ENCODE data around the gene MYL11.
"Not testable (repeated sequence)": the region's sequence is repeated elsewhere in the genome, so short reads cannot be mapped to it uniquely, and the experiment has no call there.

MYL11 gene

DNA sequence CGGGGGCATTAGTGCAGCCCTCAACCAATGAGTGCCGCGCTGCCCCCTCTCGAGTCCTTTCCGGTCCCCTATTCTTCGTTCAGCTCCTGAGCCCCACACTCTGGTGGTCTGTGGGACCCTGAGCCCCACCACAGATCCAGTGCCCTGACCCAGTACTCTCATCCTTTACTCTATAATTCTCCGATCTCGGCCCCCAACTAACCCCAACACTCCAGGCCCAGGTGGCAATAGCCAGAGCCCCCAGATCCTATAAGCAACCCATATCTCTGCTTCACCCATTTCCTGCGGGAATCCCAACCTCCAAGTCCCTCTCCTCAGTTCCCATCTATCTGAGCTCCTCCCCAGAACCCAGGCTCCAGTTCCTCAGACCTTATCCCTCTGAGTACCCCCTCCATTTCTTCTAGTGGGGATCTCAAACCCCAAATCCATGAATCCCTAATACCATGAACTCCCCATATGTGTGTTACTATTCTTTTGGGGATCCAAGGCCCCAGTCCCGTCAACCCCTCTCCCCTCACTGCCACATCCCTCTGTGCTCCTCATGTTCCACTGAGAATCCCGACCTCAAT lies 3.3 kb upstream of the MYL11 start:
- no peak for DNase-seq (ENCODE audit: low read depth)

DNA sequence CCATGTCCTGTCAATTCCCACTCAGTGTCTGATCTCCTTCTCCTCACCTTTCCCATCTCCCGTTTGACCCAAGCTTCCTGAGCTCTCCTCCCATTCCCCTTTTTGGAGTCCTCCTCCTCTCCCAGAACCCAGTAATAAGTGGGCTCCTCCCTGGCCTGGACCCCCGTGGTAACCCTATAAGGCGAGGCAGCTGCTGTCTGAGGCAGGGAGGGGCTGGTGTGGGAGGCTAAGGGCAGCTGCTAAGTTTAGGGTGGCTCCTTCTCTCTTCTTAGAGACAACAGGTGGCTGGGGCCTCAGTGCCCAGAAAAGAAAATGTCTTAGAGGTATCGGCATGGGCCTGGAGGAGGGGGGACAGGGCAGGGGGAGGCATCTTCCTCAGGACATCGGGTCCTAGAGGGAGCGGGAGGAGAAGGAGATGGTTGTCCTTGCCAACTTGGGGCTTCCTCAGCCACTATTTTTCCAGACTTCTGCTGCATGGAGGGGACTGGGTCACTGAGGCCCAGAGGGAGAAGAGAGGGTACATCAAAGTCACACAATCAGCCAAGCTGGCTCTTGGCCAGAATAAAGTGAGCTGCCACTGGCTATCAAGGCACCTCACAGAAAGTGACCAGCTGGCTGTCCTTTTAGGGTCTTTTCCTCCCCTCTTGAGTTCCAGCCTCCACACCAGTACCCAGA lies 2.4 kb upstream of the MYL11 start:
- no peak for DNase-seq (ENCODE audit: low read depth)

DNA sequence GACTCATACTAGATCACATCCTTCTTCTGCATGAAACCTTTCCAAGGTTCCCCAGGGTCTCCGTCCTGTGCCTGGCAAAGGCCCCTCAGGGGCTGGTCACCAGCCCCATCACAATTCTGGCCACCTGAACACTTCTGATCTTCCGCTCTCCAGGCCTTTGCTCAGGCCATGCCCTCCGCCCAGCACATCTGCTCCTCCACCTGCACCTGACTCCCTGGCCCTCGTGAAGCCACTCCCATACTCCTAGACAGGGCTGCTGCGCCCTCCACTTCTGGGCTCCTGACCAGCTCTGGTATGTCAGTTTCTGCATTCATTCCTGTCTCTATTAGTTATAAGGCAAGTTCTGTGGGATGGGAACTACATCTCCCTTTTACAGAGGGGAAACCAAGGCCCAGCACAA lies 1.9 kb upstream of the MYL11 start:
- DNase-seq (ENCODE audit: low read depth), result no peak

DNA sequence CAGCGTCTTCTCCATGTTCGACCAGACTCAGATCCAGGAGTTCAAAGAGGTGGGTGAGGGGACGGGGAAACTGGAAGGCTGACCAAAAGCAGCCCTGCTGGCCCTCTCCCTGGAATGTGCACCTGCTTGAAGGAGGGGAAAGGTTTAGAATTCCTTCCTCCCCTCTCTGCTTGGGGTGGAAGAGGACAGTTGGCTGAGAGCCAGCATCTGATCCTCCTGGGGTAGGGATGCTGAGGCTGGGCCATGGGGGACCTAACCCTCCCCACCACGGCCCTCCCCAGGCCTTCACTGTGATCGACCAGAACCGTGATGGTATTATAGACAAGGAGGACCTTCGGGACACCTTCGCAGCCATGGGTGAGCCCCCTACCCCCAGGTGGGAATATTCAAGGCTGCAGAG lies 1.3 kb downstream of the MYL11 start:
- no peak for DNase-seq (ENCODE audit: low read depth)

DNA sequence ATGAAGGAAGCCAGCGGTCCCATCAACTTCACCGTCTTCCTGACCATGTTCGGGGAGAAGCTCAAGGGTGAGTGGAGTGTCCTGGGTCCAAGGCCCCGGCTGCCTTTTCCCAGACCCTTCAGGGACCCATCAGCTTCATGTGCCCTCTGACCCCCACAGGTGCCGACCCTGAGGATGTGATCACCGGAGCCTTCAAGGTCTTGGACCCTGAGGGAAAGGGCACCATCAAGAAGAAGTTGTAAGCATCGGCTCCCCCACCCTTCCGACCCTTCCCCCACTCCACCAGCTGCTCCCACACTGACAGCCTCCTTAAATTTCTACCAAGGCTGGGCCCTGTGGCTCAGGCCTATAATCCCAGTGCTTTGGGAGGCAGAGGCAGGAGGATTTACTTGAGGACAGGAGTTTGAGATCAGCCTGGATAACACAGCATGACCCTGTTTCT lies 1.9 kb downstream of the MYL11 start:
- no peak for DNase-seq (ENCODE audit: low read depth)

DNA sequence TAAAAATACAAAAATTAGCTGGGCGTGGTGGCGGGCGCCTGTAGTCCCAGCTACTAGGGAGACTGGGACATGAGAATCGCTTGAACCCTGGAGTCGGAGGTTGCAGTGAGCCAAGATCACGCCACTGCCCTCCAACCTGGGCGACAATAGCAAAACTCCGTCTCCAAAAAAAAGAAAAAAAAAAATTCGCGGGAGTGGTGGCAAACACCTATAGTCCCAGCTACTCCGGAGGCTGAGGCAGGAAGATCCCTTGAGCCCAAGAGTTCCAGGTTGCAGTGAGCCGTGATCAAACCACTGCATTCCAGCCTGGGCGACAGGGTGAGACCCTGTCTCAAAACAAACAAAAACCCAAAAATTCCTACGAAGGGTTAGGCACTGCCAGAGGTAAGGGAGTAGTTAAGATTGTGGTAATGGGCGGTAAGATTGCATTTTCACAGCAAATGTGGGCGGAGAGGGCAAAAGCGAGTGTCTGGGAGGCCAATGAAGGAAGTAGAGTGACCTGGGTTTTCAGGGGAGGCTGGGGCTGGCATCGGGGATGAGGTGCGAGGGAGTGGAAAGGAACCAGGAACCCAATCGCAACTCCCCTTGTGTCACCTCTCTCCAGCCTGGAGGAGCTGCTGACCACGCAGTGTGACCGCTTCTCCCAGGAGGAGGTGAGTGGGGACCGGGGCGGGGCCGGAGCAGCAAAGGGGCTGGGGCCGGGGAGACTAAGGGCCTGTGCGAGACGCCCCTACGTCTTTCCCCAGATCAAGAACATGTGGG lies 2.6 kb downstream of the MYL11 start:
- DNase-seq (ENCODE audit: low read depth), result no peak

DNA sequence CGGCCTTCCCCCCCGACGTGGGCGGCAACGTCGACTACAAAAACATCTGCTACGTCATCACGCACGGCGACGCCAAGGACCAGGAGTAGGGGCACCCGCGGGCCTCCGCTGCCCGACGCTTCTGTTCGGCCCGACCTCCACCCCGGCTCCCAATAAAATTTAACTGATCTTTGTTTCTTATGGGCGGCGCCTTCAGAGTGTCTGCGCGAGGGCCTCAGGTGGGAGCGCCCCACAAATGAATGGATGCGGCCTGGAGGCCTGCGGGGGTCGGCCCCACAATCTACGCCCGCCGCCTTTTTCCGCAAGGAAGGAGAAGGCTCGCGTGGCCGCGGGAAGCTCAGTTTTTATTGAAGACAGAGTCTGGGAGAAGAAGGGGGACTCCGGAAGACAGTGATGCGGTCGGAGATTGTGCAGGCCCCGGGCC lies 3.2 kb downstream of the MYL11 start:
- peak; percentile 88 for DNase-seq (ENCODE audit: low read depth)

DNA sequence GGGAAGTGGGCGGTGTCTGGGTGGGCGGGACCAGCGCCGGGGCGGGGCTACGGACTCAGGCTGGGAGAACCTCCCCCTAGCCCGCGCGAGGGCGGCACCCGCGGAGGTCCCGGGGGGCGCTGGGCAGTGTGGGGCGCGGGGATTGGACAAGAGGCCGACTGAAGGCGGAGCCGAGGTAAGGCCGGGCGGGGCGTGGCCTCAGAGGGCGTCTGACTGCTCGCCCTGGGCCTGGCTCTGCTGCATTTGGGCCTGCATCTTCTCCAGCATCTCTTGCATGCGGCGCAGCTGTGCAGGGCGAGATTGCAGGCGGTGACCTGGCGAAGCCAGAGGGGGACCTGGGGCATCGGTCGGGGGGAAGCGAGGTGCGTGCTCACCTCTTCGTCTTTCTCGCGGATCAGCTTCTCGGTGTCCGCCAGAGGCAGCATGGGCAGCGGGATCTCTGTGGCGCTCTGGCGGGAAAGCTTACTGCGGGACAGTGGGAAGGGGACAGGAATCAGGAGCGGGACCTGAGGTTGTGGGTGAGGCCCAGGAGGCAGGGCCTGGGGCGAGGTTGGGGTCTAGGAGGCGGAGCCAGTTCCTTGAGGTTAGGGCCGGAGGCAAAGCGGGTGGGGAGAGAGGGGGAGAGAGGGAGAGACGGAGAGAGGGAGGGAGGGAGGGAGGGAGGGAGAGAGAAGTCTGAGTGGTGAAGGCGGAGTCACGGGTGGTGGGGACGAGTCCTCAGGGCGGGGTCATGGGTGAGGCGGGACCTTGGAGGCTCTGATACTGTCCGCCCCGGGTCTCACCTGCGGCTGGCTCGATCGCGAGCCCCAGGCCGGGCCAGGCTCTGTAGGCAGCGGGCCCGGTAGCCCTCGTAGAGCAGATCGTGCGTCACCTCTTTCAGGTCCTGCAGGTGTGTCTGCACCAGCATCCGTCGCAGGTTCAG lies 3.9 kb downstream of the MYL11 start:
- DNase-seq (ENCODE audit: low read depth), result peak; percentile 97

DNA sequence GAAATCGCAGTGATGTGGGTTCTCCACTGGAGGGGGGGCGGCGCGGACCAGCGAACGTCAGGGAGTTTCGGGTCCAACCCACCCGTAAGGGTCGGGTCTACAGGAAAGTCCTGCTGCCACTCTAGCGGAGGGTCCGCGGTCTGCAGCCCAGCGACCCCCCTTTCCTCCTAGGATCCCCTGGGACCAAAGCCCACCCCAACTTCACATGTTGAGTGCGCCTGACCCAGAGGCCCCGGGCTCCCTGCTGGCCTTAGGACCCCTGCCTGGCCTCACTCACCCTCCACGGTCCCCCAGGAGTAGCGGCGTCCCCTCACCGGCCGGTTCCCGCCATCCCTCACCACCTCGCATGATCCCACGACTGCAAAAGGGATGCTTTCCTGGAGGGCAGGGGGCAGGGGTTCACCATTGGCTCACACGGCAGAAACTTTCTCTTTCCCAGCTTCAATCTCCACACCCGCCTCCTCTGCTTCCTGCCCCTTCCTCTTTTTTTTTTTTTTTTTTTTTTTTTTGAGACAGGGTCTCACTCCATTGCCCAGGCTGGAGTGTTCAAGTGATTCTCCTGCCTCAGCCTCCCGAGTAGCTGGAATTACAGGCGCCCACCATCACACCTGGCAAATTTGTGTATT lies 4.7 kb downstream of the MYL11 start:
- DNase-seq (ENCODE audit: low read depth), result no peak

DNA sequence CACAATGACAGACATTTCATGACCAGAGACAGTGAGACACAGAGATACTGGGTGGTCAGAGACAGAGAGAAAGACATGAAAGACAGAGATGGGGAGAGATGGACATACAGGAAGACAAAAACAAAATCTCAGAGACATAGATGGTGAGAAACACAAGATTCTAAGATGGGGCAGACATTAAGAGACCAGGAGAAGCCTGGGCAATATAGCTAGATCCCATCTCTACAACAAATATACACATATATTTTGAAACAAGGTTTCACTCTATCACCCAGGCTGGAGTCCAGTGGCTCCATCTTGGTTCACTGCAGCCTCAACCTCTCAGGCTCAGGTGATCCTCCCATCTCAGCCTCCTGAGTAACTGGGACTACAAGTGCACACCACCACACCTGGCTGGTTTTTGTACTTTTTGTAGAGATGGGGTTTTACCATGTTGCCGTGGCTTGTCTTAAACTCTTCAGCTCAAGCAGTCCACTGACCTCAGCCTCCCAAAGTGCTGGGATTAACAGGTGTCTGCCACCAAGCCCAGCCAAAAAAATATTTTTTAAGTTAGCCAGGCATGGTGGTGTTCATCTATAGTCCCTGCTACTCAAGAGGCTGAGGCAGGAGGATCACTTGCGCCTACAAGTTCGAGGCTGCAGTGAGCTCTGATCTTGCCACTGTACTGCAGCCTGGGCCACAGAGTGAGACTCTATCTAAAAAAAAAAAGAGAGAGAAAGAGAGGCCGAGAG lies 5.6 kb downstream of the MYL11 start:
- DNase-seq (ENCODE audit: low read depth), result no peak

DNA sequence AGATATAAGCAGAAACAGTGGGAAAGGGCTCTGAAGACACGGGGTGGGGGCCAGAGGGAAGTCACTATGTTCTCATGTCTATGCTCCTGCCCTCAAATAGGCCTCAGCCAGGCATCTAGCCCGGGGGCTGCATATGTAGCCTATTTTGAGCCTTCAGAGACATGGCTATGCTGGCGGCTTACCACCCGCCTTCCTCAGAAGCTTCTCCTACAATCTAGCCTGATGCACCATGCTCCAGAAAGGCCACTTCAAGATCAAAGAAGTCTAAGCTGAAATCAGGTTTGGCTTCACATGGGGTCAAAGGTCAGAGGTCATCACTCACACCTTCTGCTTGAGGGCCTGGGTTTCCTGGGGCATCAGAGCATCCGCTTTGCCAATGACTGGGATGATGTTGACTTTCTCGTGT lies 6.2 kb downstream of the MYL11 start:
- no peak for DNase-seq (ENCODE audit: low read depth)

DNA sequence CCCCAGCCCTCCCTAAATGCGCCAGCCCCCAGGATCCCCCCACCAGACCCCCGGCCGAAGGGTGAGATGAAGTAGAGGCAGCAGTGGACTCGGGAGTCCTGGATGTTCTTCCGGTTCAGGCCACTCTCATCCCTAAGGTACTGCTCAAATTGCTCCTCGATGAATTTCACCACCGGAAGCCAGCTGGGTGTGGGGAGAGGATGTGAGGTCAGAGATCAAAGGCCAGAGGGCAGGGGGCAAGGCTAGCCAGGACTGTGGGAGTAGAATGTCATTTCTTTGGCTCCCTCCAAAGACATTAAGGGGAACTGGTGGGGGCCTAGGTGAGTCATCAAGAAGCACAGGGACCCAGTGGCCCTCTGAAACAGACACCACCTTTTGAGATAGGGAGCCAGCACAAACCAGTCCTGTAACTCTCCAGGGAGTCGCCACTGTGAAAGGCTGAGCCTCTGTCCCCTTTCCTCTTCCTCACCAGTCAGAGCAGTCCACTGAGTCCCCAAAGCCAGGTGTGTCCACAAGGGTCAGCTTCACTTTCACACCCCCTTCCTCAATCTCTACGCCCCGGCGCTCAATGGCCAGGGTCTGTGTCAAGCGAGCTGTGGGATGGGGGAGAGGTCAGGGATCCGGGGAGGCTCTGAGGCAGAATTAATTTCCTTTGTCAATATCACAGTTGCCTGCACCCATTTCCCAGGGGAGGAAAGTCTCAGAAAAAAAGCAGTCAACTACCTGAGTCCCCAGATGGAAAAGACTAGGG lies 6.9 kb downstream of the MYL11 start:
- DNase-seq (ENCODE audit: low read depth), result no peak

DNA sequence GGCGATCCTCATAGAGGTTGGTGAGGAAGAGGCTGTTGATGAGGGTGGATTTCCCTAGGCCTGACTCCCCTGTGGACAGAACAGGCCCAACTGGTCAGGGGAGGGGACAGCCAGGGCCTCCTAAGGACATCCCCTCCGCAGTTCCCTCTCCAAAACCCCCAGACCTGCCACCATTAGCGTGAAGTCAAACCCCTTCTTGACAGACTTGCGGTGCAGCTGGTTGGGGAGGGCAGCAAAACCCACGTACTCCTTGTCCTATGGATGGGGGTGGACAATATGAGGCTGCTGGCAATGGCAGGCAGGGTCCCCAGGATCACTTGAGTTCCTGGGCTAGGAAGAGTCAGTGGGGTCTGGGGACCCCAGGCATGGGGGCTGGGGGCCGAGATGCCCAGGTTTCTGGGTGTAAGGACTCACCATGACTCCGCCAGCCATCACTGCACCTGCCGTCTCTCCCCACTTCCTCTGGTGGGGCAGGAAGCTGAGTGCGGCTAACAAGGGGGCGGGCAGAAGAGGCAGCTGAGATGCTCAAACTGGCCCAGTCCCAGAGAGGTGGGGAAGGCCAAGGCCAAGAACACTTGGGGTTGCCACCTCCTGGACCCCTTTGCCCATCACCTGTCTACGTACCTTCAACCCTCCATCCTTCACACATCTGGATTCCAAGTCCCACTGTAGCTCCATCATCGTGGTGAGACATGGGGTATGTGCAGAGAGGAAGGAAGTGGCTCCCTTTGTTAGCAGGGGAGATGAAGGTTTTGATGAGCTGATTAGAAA lies 7.7 kb downstream of the MYL11 start, which contains the start of gene SEPTIN1:
SEPTIN1 (minus strand) TSS at position 451 of the 771 bp plus-strand sequence; CDS start at position 432, 19 bp downstream.
- no peak for DNase-seq (ENCODE audit: low read depth)

DNA sequence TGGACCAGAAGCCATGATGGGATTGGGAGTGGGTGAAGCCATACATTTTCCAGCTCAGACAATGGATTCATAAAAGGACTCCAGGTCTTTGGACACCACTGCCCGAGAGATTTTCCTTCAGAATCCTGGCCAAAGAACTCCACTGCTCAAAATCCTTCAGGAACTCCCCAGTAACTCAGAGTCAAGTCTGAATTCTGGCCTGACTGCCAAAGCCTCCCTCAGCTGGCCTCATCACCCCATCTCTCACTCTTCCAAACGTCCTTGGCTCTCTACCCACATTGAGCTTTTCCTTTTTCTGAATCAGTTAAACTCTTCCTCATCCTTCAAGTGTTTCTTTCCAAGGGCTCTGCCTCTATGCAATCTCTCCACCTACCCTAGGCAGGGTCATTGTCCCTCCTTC lies 8.9 kb downstream of the MYL11 start:
- DNase-seq (ENCODE audit: low read depth), result no peak

DNA sequence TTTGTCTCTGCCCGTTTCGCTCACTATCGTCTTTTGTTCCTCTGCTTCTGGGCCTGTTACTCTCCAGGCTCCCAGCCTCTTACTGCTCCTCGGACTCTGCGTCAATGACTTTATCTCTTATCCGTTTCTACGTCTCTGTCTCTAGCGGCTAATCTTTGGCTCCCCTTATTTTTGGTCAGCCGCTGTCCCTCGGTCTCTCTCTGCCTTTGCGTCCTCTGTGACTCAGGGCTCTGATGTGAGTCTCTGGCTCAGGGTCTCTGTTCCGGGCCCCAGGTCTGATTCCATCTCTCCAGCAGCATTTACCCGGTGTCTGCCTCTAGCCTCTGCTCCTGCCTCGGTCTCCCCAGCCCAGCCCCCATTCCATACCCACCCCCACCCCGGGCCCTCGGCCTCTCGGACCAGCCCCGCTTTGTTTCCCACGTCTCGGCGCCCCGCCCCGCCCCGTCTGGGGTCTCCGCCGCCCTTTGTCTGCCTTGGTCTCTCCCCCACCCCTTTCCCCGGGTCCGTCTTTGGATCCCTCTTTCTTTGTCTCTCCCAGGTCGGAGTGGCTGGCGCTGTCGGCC lies 20.1 kb downstream of the MYL11 start:
- DNase-seq (ENCODE audit: low read depth), result peak; percentile 58

DNA sequence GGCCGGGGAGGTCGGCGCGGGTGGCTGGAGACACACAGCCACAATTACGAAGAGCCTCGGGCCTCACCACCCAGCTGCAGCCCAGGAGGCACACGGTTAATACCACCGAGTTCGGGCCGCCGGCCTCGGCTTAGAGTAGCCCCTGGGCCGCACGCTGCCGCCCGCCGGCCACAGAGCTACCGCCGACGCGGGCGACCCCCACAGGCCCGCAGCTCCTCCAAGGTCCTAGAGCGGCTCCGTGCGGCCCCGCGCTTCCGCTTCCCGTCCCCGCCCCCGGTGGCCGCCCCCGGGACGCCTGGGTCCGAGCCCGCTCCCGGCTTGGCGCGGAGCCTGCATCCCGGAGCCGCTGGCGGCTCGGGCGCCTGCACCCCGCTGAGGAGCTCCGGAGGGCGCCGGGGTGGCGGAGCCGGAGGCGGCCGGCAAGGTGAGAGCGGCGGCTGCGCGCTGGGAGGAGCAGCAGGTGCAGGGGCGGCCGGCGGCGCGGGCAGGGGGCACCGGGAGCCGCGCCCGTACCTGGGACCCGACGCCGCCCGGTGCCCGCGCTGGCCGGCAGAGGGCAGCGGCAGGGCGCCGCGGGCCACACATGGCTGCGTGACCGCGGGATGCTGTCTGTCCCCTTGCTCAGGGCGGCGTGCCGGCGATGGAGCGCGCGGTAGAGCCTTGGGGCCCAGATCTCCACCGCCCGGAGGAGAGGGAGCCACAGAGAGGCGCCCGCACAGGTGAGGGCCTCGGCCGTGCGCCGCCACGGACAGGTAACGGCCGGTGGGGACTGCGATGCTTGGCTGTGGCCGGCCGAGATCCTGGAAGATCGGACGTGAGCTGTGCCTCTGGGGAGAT lies 20.8 kb downstream of the MYL11 start, which contains the start of gene ZNF48:
ZNF48 (plus strand) TSS at position 266 of the 837 bp plus-strand sequence; CDS start at position 641, 375 bp downstream.
- peak; percentile 90 for DNase-seq (ENCODE audit: low read depth)

DNA sequence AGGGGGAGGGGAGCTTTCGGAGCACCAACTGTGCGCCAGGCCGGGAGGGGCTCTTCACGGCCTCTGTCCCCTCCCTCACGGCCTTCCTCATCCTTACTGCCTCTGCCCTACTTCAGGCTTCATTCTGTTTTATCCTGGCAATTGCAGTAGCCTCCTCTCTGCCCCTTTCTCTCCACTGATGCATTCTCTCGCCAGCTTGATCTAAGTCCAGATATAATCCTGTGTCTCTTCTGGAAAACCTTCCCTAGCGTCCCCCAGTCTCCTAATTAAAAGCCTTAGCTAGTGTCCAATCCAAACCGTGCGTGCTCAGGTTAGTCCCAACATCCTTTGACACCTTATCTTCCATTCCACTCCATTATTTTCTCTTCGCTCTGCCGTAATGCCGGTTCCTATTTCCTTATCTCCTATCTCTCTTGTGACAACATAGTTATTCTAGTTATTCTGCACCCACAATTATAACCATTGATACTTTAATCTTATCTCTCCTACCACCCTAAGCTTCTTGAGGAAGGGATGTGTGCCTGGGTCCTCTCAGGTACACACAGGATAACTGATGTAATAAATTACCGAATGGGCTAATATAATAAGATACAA lies 21.5 kb downstream of the MYL11 start:
- DNase-seq (ENCODE audit: low read depth), result no peak

DNA sequence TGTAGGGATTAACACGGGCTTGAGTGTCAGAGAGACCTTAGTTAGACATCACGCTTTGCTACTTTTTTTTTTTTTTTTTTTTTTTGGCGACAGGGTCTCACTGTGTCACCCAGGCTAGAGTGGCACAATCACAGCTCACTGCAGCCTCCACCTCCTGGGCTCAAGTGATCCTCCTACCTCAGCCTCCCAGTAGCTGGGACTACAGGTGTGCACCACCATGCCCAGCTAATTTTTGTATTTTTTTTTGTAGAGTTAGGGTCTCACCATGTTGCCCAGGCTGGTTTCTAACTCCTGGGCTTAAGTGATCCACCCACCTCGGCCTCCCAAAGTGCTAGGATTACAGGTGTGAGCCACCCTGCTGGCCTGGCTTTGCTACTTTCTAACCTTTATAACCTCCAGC lies 22.0 kb downstream of the MYL11 start:
- DNase-seq (ENCODE audit: low read depth), result not testable (repeated sequence)

Data from EH (cell line).